Suprapubic skin (tissue), 4 donors: ENCODE measurements around the gene ENDOG. TPM values are rescaled to one million over a fixed set of nuclear protein-coding genes. Genes with fewer than 3 reads are reported as not detected.
A peak's percentile ranks its signal among the peaks of the same experiment; 100 is the strongest.
"Not testable (repeated sequence)": the region's sequence is repeated elsewhere in the genome, so short reads cannot be mapped to it uniquely, and the experiment has no call there.

ENCODE experiments used
- DNase-seq, 2 donors: peaks; one replicate each; pipeline ENCODE4 v3.0.0-alpha.2; 2019; ENCODE audit warnings: low spot score in 2 of 2
- H3K27ac ChIP-seq: fragments of 200-600 bp; sonication (generic); one replicate; pipeline ENCODE4 v1.5.1; 2019
- H3K27me3 ChIP-seq: fragments of 200-600 bp; sonication (generic); one replicate; pipeline ENCODE4 v1.5.1; 2019
- H3K36me3 ChIP-seq: fragments of 200-600 bp; sonication (generic); one replicate; pipeline ENCODE4 v1.5.1; 2019
- H3K4me1 ChIP-seq: fragments of 200-600 bp; sonication (generic); one replicate; pipeline ENCODE4 v1.5.1; 2019
- H3K4me3 ChIP-seq: fragments of 200-600 bp; sonication (generic); one replicate; pipeline ENCODE4 v1.5.1; 2019; ENCODE audit warnings: mild to moderate bottlenecking
- H3K9me3 ChIP-seq: fragments of 200-600 bp; sonication (generic); one replicate; pipeline ENCODE4 v1.5.1; 2019
- EP300 ChIP-seq: sonication (generic); formaldehyde crosslinking; IDR thresholded peaks from one replicate; pipeline ENCODE4 v1.6.1; 2017; ENCODE audit warnings: antibody characterized with exemption
- POLR2A ChIP-seq, 2 donors: fragments of 450-650 bp; IDR thresholded peaks; one replicate each; pipeline ENCODE4 v1.6.1; 2017; ENCODE audit warnings: antibody characterized with exemption in 2 of 2, mild to moderate bottlenecking in 2 of 2, moderate library complexity in 2 of 2
- POLR2AphosphoS5 ChIP-seq, 3 donors: sonication (generic); formaldehyde crosslinking; IDR thresholded peaks; one replicate each; pipeline ENCODE4 v1.6.1; 2017; ENCODE audit warnings: antibody characterized with exemption in 3 of 3
- WGBS: methylation state at CpG from one replicate; pipeline ENCODE4 v1.1.5; 2018; 5-methylcytosine and 5-hydroxymethylcytosine counted together
- total RNA-seq, 4 donors: library from RNA; depleted of rRNA; stranded (reverse); fragments of >200 nt; gene quantifications; one replicate each; pipeline ENCODE4 v1.1.0, GENCODE V29; 2016
- TF ChIP-seq, protein P1 (sequence below), 2 donors: fragments of 200-600 bp in 1 of 2; fragments of 450-650 bp in 1 of 2; sonication (generic) in 1 of 2; IDR thresholded peaks; one replicate each; pipeline ENCODE4 v1.5.1; 2016 to 2019; ENCODE audit warnings: antibody characterized with exemption in 2 of 2, mild to moderate bottlenecking in 1 of 2, moderate library complexity in 1 of 2

The ENDOG gene
- total RNA-seq, 4 donors from 2014 or later: 11.5 to 34.0 (median 21.6) TPM

GRCh38 chr9:128861501-128861900 is 43.2 kb downstream of the ENDOG start:
- no peak for DNase-seq
- H3K27ac ChIP-seq: peak overlapping the region; percentile 15

DNA sequence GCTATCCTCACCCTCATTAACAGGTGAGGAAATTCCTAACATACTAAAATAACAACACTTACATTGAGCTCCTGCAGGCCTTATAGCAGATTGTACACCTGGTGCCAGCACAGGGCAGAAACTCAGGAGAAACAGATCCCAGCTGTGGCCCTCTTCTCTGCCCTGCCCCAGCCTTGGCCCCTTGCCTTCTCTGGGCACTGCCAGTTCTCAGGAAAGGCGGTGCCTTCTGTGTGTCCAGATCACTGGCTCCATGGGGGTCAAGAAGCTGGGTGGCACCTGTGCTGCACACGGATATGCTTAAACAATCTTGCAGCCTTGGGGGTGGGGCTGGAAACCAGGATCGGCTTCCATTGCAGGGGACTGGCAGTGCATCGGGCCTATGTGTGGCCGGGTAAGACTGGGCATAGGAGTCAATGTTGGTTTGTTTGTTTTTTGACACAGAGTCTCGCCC is 44.1 kb downstream of the ENDOG start:
- WGBS: 57% methylated on average over 4 of the region's 6 CpGs
- H3K27me3 ChIP-seq: no peaks in the 10 kb centered on the region
- no peaks in the 10 kb centered on the region for H3K36me3 ChIP-seq
- no peak for TF ChIP-seq POLR2A (IDR thresholded peaks at IDR 0.05)
- no peak for TF ChIP-seq POLR2AphosphoS5 (IDR thresholded peaks at IDR 0.05)
- no peak for TF ChIP-seq EP300
- H3K4me3 ChIP-seq: no peak overlapping the region
- H3K27ac ChIP-seq: peak overlapping the region; percentile 20
- peaks cover 44% of the 10 kb centered on the region for H3K4me1 ChIP-seq
- DNase-seq: no peak
- no peaks in the 10 kb centered on the region for H3K9me3 ChIP-seq

More at GRCh38 chr9:128861501-128861900, 43.2 kb downstream of the ENDOG start:
- Histone ChIP-seq H3K27me3 (no peaks in the 10 kb centered on the region), H3K4me3 (no peak overlapping the region), H3K9me3 (no peaks in the 10 kb centered on the region), H3K36me3 (no peaks in the 10 kb centered on the region), H3K4me1 (peaks cover 48% of the 10 kb centered on the region)
- WGBS: 93% methylated on average over 5 of the region's 6 CpGs
- TF ChIP-seq, protein P1, sequence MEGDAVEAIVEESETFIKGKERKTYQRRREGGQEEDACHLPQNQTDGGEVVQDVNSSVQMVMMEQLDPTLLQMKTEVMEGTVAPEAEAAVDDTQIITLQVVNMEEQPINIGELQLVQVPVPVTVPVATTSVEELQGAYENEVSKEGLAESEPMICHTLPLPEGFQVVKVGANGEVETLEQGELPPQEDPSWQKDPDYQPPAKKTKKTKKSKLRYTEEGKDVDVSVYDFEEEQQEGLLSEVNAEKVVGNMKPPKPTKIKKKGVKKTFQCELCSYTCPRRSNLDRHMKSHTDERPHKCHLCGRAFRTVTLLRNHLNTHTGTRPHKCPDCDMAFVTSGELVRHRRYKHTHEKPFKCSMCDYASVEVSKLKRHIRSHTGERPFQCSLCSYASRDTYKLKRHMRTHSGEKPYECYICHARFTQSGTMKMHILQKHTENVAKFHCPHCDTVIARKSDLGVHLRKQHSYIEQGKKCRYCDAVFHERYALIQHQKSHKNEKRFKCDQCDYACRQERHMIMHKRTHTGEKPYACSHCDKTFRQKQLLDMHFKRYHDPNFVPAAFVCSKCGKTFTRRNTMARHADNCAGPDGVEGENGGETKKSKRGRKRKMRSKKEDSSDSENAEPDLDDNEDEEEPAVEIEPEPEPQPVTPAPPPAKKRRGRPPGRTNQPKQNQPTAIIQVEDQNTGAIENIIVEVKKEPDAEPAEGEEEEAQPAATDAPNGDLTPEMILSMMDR (IDR thresholded peaks at IDR 0.05): no peak
- TF ChIP-seq POLR2AphosphoS5 (IDR thresholded peaks at IDR 0.05) (no peak), POLR2A (IDR thresholded peaks at IDR 0.05) (no peak), EP300 (no peak)

- H3K27me3 ChIP-seq: no peaks in the 10 kb centered on the region
- TF ChIP-seq POLR2A (IDR thresholded peaks at IDR 0.05): no peak
- TF ChIP-seq, protein P1 (IDR thresholded peaks at IDR 0.05): peak; percentile 87 to 95
- no peaks in the 10 kb centered on the region for H3K9me3 ChIP-seq
- peaks cover 42% of the 10 kb centered on the region for H3K4me1 ChIP-seq
- peak; percentile 83 to 91 for DNase-seq
- no peaks in the 10 kb centered on the region for H3K36me3 ChIP-seq
- H3K27ac ChIP-seq: no peak overlapping the region
- WGBS: 32% methylated on average over 6 of the region's 10 CpGs
- H3K4me3 ChIP-seq: no peak overlapping the region
Observed at GRCh38 chr9:128863647-128864046, 45.3 kb downstream of the ENDOG start.

- no peak for DNase-seq
- Histone ChIP-seq H3K4me1 (no peaks in the 10 kb centered on the region), H3K27ac (no peak overlapping the region), H3K36me3 (no peaks in the 10 kb centered on the region), H3K27me3 (no peaks in the 10 kb centered on the region), H3K4me3 (no peak overlapping the region), H3K9me3 (no peaks in the 10 kb centered on the region)
- WGBS: 92% methylated on average over 7 of the region's 7 CpGs
- no peak for TF ChIP-seq POLR2A (IDR thresholded peaks at IDR 0.05)
- TF ChIP-seq POLR2AphosphoS5 (IDR thresholded peaks at IDR 0.05): no peak
- no peak for TF ChIP-seq EP300
- TF ChIP-seq, protein P1 (IDR thresholded peaks at IDR 0.05): no peak
Observed at GRCh38 chr9:128870128-128870940, 52.0 kb downstream of the ENDOG start.

DNA sequence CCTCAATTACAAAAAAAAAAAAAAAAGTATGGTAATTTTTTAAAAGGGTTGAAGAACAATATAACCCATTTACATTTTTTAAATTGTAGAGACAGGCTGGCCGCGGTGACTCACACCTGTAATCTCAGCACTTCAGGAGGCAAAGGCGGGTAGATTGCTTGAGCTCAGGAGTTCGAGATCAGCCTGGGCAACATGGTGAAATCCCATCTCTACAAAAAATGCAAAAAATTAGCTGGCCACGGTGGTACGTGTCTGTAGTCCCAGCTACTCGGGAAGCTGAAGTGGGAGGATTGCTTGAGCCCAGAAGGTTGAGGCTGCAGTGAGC is 52.6 kb downstream of the ENDOG start:
- not testable (repeated sequence) for H3K4me1 ChIP-seq, H3K4me3 ChIP-seq
- 90% methylated on average over 7 of the region's 7 CpGs for WGBS

More for the DNA sequence above, 52.6 kb downstream of the ENDOG start:
- DNase-seq, H3K9me3 ChIP-seq, H3K27ac ChIP-seq, H3K27me3 ChIP-seq, H3K36me3 ChIP-seq: not testable (repeated sequence)

Other genes with a start within 250 kb of the ENDOG start
- 10 to 100 TPM; 43.5 to 52.4 (median 45.8) TPM for gene DYNC2I2, start 161.7 kb upstream of the ENDOG start, total RNA-seq
- gene SET, start 129.3 kb upstream of the ENDOG start, total RNA-seq: 100 to 1,000 TPM; 101 to 166 (median 161) TPM
- gene PKN3, start 116.0 kb upstream of the ENDOG start, total RNA-seq: 1 to 10 TPM; 3.4 to 6.0 (median 4.4) TPM
- gene ZDHHC12, start 94.4 kb upstream of the ENDOG start, total RNA-seq: 10 to 100 TPM; 31.5 to 90.5 (median 75.0) TPM
- 10 to 100 TPM; 53.7 to 75.3 (median 67.7) TPM for gene ZER1, start 46.6 kb upstream of the ENDOG start, total RNA-seq
- 10 to 100 TPM; 11.9 to 27.8 (median 20.0) TPM for gene TBC1D13, start 31.2 kb upstream of the ENDOG start, total RNA-seq
- gene SPOUT1, start 11.3 kb downstream of the ENDOG start, total RNA-seq: 10 to 100 TPM; 44.2 to 97.4 (median 79.4) TPM
- 10 to 100 TPM; 10.6 to 17.1 (median 14.6) TPM for gene KYAT1, start 63.5 kb downstream of the ENDOG start, total RNA-seq
- gene LRRC8A, start 63.6 kb downstream of the ENDOG start, total RNA-seq: 100 to 1,000 TPM in 3 of 4 donors, 10 to 100 TPM in 1; 77.3 to 127 (median 108) TPM
- gene PHYHD1, start 102.5 kb downstream of the ENDOG start, total RNA-seq: 10 to 100 TPM; 39.1 to 73.5 (median 49.5) TPM
- gene DOLK, start 129.1 kb downstream of the ENDOG start, total RNA-seq: 10 to 100 TPM in 3 of 4 donors, 1 to 10 TPM in 1; 5.2 to 12.7 (median 10.8) TPM
- 100 to 1,000 TPM in 1 of 4 donors, 10 to 100 TPM in 3; 53.6 to 104 (median 60.6) TPM for gene NUP188, start 129.2 kb downstream of the ENDOG start, total RNA-seq
- gene SH3GLB2, start 209.8 kb downstream of the ENDOG start, total RNA-seq: 100 to 1,000 TPM; 193 to 331 (median 258) TPM
- gene MIGA2, start 218.1 kb downstream of the ENDOG start, total RNA-seq: 10 to 100 TPM; 28.3 to 44.3 (median 39.7) TPM